A673 (cell line): Measurements from ENCODE around the gene RFESD.

Experiments
- EZH2 ChIP-seq: fragments of 200-600 bp; sonication (generic); IDR thresholded peaks from 2 replicates; pipeline ENCODE4 v1.6.1; 2017; ENCODE audit warnings: borderline replicate concordance, low read depth, mild to moderate bottlenecking, mixed read lengths, antibody characterized with exemption, low read length; ENCODE audit not compliant: poor library complexity, severe bottlenecking
- TF ChIP-seq, protein P1 (sequence below): fragments of 300-800, 200-600 bp; sonication (generic); conservative IDR thresholded peaks from 2 replicates; pipeline ENCODE4 v1.5.1; 2017; ENCODE audit warnings: low read depth, mild to moderate bottlenecking, antibody characterized with exemption, low read length, moderate library complexity, mixed read lengths

DNA sequence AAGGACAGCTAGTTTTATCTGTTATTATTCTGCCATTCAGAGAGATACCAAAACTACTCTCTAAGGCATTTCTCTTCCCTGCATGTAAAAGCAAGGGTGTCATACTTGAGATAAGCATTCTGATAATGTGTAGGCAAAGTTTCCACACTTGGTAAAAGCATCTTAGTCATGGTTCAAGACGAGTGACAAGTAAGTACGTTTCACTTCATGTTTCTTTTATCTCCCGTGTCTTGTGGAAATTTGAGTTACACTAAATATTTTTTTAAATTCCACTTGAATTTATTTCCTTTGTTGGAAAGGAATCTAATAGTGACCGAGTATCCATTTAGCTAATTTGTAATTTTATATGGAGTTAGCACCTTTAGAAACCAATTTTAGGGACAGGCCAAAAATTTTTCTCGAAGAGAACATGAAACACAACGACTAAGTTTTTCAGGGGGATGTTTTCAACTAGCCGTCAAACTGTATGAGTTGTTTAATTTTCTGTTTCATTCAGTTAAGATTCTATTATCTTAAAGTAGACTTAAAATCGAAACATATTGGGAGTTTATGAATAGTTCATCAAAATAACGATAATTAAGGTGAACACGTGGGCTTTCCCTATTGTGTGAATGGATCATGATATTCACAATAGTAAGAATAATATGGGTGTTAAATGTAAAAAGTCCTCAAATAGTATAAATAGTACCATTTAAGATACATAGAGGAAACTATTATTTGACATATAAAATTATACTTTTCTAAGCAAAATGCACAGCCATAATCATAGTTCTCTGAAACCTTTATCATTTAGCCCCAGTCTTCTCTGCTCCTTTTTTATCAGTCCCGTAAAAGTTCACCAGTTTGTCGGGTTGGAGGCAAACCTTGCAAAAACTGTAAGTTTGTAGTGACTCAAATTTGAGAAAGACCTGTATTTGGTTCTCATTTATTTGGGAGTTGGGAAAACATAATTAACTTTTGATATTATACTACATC, 1.6 kb downstream of the RFESD start:
- no peak for TF ChIP-seq EZH2
- TF ChIP-seq, protein P1, sequence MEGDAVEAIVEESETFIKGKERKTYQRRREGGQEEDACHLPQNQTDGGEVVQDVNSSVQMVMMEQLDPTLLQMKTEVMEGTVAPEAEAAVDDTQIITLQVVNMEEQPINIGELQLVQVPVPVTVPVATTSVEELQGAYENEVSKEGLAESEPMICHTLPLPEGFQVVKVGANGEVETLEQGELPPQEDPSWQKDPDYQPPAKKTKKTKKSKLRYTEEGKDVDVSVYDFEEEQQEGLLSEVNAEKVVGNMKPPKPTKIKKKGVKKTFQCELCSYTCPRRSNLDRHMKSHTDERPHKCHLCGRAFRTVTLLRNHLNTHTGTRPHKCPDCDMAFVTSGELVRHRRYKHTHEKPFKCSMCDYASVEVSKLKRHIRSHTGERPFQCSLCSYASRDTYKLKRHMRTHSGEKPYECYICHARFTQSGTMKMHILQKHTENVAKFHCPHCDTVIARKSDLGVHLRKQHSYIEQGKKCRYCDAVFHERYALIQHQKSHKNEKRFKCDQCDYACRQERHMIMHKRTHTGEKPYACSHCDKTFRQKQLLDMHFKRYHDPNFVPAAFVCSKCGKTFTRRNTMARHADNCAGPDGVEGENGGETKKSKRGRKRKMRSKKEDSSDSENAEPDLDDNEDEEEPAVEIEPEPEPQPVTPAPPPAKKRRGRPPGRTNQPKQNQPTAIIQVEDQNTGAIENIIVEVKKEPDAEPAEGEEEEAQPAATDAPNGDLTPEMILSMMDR, result no peak
